ENCODE data around the gene WWC2.

The WWC2 gene

DNA sequence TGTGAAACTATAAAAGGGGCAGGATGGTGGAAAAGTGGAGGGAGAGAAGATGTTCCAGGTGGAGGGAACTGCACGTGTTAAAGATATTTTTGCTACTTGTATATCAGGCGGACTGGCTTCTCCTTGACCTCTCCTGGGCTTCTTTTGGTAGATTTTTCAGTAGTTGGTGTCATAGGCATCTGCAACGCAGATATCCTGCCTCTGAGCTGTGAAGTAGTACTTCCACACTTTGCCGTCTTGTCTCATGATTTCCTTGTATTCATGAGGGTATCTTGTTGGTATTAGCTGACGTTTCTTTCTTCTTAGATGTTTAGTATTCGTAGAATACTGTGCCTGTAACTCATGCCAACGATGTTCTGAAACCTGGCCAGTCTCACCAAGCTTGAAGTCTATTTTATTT lies 81.0 kb downstream of the WWC2 start:
- no peak for TF ChIP-seq Cebpa-rat (IDR thresholded peaks at IDR 0.05)
- H3K27ac ChIP-seq, result no peak overlapping the region
- H3K9ac ChIP-seq, result no peak overlapping the region
- H3K4me1 ChIP-seq, result no peaks in the 10 kb centered on the region
- H3K4me3 ChIP-seq, result no peak overlapping the region
- no peaks in the 10 kb centered on the region for H3K36me3 ChIP-seq
- H3K4me2 ChIP-seq, result no peak overlapping the region
- peaks cover 8% of the 10 kb centered on the region; the same call in 1 of the 2 replicates for H3K9me3 ChIP-seq
- no peaks in the 10 kb centered on the region for H4K20me1 ChIP-seq
- no peaks in the 10 kb centered on the region for H3K27me3 ChIP-seq

DNA sequence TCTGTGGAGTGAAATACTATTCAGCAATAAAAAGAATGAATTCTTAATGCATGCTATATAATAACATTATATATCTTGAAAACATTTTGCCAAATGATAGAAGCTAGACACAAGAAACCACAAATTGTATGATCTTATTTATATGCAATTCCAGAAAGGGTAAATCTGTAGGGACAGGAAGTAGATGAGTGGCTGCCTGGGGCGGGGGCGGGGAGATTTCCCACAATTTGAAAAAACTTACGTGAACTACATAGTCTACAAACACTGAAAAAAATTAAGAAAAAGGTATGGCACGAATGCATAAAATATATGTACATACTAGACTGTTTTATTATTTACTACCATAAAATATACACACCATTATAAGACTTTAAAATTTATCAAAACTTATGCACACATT lies 81.6 kb downstream of the WWC2 start:
- Histone ChIP-seq H3K4me2 (no peak overlapping the region), H3K4me1 (no peaks in the 10 kb centered on the region), H3K9me3 (peaks cover 8% of the 10 kb centered on the region; the same call in 1 of the 2 replicates), H3K36me3 (no peaks in the 10 kb centered on the region), H3K27me3 (no peaks in the 10 kb centered on the region), H3K9ac (no peak overlapping the region), H3K27ac (no peak overlapping the region), H4K20me1 (no peaks in the 10 kb centered on the region), H3K4me3 (no peak overlapping the region)
- no peak for TF ChIP-seq Cebpa-rat (IDR thresholded peaks at IDR 0.05)

DNA sequence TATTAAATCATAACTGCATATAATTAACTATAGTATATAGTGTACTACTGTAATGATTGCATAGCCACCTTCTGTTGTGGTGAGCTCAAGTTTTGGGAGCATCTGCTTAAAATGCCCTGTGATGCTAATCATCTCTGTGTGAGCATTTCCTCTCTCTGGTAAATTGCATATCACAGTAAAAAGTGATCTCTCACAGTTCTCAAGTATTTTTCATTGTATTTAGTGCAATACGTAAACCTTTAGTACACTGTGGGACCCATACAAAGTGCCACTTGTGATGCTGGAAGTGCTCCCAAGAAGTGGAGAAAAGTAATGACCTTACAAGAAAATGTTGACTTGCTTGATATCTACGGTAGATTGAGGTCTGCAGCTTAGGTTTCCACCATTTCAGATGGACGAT lies 82.0 kb downstream of the WWC2 start:
- Histone ChIP-seq H3K27ac (no peak overlapping the region), H3K9me3 (peaks cover 8% of the 10 kb centered on the region; the same call in 1 of the 2 replicates)
- no peak for TF ChIP-seq Cebpa-rat (IDR thresholded peaks at IDR 0.05)

DNA sequence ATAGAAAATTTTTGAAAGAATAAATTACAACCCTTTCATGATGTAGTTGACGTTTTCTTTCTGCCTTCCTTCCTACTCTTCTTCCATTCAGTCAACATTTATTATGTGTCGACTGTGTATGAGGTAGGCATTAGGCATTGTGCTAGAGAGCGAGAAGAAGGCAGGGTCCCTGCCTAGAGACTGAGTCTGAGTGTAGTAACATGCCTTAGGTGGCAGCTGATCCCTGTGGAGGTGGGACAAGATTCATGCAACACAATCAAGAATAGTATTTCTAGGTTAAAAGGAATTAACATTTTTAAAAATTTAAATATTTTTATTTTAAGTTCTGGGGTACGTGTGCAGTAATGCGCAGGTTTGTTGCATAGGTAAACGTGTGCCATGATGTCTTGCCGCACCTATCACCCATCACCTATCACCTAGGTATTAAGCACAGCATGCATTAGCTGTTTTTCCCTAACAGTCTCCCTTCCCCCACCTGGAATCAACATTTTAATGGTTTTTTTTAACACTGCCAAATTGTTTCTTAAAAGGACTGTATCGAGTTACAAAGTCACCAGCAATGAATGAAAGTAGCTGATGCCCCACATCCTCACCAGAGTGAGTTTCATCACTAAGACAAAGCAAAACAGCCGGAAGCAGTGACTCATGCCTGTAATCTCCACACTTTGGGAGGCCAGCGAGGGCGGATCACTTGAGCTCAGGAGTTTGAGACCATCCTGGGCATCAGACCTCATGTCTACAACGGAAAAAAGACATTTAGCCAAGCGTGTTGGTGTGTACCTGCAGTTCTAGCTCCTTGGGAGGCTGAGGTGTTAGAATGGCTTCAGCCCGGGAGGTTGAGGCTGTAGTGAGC lies 84.0 kb downstream of the WWC2 start:
- Histone ChIP-seq H3K4me1 (no peaks in the 10 kb centered on the region), H3K36me3 (no peaks in the 10 kb centered on the region), H3K27me3 (no peaks in the 10 kb centered on the region), H3K4me3 (no peak overlapping the region), H3K27ac (no peak overlapping the region), H3K9ac (no peak overlapping the region), H3K4me2 (no peak overlapping the region), H3K9me3 (peaks cover 8% of the 10 kb centered on the region; the same call in 1 of the 2 replicates), H4K20me1 (no peaks in the 10 kb centered on the region)
- no peak for TF ChIP-seq Cebpa-rat (IDR thresholded peaks at IDR 0.05)

More for the DNA sequence above, 82.0 kb downstream of the WWC2 start:
- no peaks in the 10 kb centered on the region for H4K20me1 ChIP-seq
- no peaks in the 10 kb centered on the region for H3K4me1 ChIP-seq
- H3K4me3 ChIP-seq, result no peak overlapping the region
- no peak overlapping the region for H3K9ac ChIP-seq
- H3K27me3 ChIP-seq, result no peaks in the 10 kb centered on the region
- no peak overlapping the region for H3K4me2 ChIP-seq
- no peaks in the 10 kb centered on the region for H3K36me3 ChIP-seq

DNA sequence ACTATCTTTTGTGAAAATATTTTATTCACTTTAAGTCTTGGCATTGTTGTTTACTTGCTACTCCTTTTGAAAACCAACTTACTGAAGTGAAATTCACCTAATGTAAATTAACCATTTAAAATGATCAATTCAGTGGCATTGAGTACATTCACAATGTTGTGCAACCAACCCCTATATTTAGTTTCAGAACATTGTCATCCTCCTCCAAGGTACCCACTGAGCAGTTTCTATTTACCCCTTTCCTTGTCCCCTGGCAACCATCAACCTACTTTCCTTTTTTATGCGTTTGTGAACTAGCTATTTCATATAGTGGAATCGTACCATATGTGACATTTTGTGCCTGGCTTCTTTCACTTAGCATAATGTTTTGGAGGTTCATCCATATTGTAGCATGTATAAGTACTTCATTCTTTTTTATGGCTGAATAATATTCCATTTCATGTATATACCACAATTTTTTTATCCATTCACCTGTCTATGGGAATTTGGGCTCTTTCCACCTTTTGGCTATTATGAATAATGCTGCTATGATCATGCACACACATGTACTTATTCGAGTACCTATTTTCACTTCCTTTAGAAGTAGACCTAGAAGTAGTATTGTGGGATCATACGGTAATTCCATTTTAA lies 85.0 kb downstream of the WWC2 start:
- Histone ChIP-seq H4K20me1 (no peaks in the 10 kb centered on the region), H3K4me2 (no peak overlapping the region), H3K9ac (no peak overlapping the region), H3K9me3 (peaks cover 8% of the 10 kb centered on the region; the same call in 1 of the 2 replicates), H3K27me3 (no peaks in the 10 kb centered on the region), H3K4me3 (no peak overlapping the region), H3K27ac (no peak overlapping the region), H3K36me3 (no peaks in the 10 kb centered on the region), H3K4me1 (no peaks in the 10 kb centered on the region)
- no peak for TF ChIP-seq Cebpa-rat (IDR thresholded peaks at IDR 0.05)

DNA sequence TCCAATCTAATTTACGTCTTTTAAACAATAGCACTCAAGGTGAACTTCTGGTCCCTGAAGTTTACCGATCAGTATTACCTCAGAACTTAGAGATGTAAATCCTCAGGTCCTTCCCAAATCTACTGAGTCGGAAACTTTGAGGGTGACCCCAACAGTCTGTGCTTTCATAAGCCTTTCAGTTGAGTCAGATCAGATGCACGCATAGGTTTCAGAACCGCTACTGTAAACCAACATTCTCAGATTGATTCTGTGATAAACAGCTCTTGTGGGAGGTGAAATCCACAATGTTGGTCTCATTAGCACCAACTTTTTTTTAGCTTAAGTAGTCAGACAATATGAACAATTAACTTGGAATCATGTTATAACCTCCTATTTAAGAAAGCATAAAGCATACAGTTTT lies 86.0 kb downstream of the WWC2 start:
- H3K36me3 ChIP-seq, result no peaks in the 10 kb centered on the region
- H3K27ac ChIP-seq, result no peak overlapping the region
- TF ChIP-seq Cebpa-rat (IDR thresholded peaks at IDR 0.05), result no peak
- H3K4me3 ChIP-seq, result no peak overlapping the region
- no peak overlapping the region for H3K4me2 ChIP-seq
- no peaks in the 10 kb centered on the region for H3K27me3 ChIP-seq
- H3K9ac ChIP-seq, result no peak overlapping the region
- no peaks in the 10 kb centered on the region for H3K4me1 ChIP-seq
- H3K9me3 ChIP-seq, result peaks cover 8% of the 10 kb centered on the region; the same call in 1 of the 2 replicates
- H4K20me1 ChIP-seq, result no peaks in the 10 kb centered on the region

DNA sequence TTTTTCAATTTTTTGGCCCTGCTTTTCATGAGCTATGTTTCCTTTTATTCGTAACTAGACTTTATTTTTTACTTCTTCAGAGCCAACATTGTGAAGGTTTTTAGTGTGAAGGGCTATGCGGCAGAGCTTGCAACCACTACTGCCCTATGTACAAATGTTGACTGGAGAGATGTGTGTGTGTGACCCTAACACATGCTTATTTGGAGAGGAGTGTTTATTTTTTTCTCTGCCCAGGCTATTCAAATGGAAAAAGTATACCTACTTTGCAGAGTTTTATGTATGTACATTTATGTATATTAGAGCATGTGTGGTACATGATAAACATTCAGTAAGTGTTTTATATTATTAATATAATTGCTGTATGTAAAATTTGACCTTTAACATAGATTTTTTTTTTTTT lies 86.5 kb downstream of the WWC2 start:
- Histone ChIP-seq H3K9me3 (peaks cover 8% of the 10 kb centered on the region; the same call in 1 of the 2 replicates), H4K20me1 (no peaks in the 10 kb centered on the region), H3K27me3 (no peaks in the 10 kb centered on the region), H3K4me2 (no peak overlapping the region), H3K4me1 (no peaks in the 10 kb centered on the region), H3K36me3 (no peaks in the 10 kb centered on the region), H3K9ac (no peak overlapping the region), H3K4me3 (no peak overlapping the region), H3K27ac (no peak overlapping the region)
- no peak for TF ChIP-seq Cebpa-rat (IDR thresholded peaks at IDR 0.05)

DNA sequence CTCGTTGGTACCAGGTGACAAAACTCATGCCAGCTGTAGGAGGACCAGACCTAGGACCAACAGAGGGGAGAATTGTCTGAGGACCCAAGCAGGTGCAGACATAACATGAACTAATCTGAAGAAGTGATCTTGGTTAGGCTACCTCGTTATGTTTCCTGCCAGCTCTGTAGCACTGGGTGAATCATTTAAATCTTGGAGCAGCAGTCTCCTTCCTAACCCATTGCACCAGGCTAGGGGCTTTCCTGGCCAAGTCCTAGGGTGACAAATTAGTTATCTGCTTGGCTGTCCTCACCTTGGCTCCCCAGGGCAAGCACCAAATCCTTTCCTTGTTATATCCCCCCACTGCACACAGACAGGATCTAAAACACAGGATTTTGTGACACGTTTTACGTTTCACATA lies 87.8 kb downstream of the WWC2 start:
- no peak overlapping the region for H3K27ac ChIP-seq
- H3K27me3 ChIP-seq, result no peaks in the 10 kb centered on the region
- H3K4me2 ChIP-seq, result no peak overlapping the region
- H3K36me3 ChIP-seq, result no peaks in the 10 kb centered on the region
- H3K9ac ChIP-seq, result no peak overlapping the region
- H3K4me3 ChIP-seq, result no peak overlapping the region
- TF ChIP-seq Cebpa-rat (IDR thresholded peaks at IDR 0.05), result no peak
- H3K9me3 ChIP-seq, result peaks cover 8% of the 10 kb centered on the region; the same call in 1 of the 2 replicates
- no peaks in the 10 kb centered on the region for H4K20me1 ChIP-seq
- H3K4me1 ChIP-seq, result no peaks in the 10 kb centered on the region

DNA sequence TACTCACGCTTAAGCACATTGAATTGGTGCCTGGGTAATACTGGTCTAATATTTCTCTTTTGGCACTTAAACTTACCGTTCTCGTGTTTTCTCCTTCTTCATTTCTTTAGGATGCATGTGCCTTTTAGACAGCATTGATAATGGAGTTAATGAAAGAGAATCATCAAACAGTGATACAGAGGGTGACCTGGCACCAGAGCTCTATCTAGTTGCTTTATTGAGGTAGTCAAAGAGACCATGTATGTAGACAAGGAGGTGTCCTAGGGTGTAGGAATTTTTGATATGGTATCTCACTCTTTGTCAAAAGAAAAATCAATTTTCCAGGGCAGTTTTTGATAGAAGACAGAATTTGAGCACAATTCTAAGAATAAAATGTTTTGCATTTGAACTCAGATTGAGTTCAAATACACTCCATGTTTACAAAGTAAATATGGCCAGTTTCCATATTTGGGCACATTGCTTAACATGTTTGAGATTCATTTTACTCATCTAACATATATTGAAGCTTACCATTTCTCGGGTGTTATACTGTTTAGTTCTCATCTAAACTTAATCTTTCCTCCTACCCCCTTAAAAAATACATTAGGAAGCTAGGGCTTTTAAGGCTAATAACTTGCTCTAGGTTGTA lies 92.0 kb downstream of the WWC2 start:
- Histone ChIP-seq H3K36me3 (no peaks in the 10 kb centered on the region), H3K27me3 (no peaks in the 10 kb centered on the region), H3K9me3 (no peaks in the 10 kb centered on the region), H3K27ac (no peak overlapping the region), H4K20me1 (no peaks in the 10 kb centered on the region), H3K4me1 (peaks cover 13% of the 10 kb centered on the region), H3K4me2 (no peak overlapping the region), H3K4me3 (no peak overlapping the region), H3K9ac (no peak overlapping the region)
- no peak for TF ChIP-seq Cebpa-rat (IDR thresholded peaks at IDR 0.05)

DNA sequence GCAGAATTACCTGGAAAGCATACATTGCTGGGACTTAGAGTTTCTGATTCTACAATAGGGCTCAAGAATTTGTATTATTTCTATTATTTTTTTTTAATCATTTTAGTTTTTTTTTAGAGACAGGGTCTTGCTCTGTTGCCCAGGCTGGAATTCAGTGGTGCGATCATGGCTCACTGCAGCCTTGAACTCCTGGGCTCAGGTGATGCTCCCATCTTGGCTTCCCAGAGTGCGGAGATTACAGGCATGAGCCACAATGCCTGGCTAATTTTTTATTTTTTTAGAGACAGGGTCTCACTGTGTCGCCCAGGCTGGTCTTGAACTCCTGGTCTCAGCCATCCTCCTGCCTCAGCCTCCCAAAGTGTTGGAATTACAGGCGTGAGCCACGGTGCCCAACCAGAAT lies 92.6 kb downstream of the WWC2 start:
- no peak overlapping the region for H3K27ac ChIP-seq
- no peaks in the 10 kb centered on the region for H4K20me1 ChIP-seq
- peaks cover 13% of the 10 kb centered on the region for H3K4me1 ChIP-seq
- no peak for TF ChIP-seq Cebpa-rat (IDR thresholded peaks at IDR 0.05)
- no peaks in the 10 kb centered on the region for H3K27me3 ChIP-seq
- no peaks in the 10 kb centered on the region for H3K9me3 ChIP-seq
- no peak overlapping the region for H3K4me3 ChIP-seq
- no peaks in the 10 kb centered on the region for H3K36me3 ChIP-seq
- H3K9ac ChIP-seq, result no peak overlapping the region
- H3K4me2 ChIP-seq, result no peak overlapping the region
